DND-41 (cell line): ENCODE results near the gene TPO.

Experiments used
- CTCF ChIP-seq: IDR thresholded peaks from 2 replicates; pipeline ENCODE4 v1.5.1; 2012; ENCODE audit warnings: borderline replicate concordance, low read length, moderate library complexity, mild to moderate bottlenecking; ENCODE audit not compliant: poor library complexity, severe bottlenecking; ENCODE audit errors: extremely low read depth
- EZH2 ChIP-seq: IDR thresholded peaks from 3 replicates; pipeline ENCODE4 v1.6.1; 2012; ENCODE audit warnings: borderline replicate concordance, low read depth, mild to moderate bottlenecking, moderate library complexity, low read length, inconsistent platforms; ENCODE audit not compliant: severe bottlenecking

- TF ChIP-seq CTCF = no peak
- TF ChIP-seq EZH2 = no peak
These were observed 126.7 kb downstream of the TPO start for GRCh38 chr2:1539973-1540372.
